GM23338 (cell line): ENCODE results near the gene FCN2. TPM values are rescaled to one million over a fixed set of nuclear protein-coding genes. Genes with fewer than 3 reads are reported as not detected.

Source experiments
- CREB1 ChIP-seq: fragments of 250-450 bp; sonication (Bioruptor Pico); IDR thresholded peaks from 2 replicates; pipeline ENCODE4 v1.5.0; 2020; ENCODE audit warnings: low read depth, mild to moderate bottlenecking, moderate library complexity
- CTCF ChIP-seq, 2 experiments: fragments of 200-600 bp in 1 of 2; sonication (generic) in 1 of 2; conservative IDR thresholded peaks; 2 replicates each; pipeline versions ENCODE4 v1.5.1 to v1.6.1; 2016 to 2017; ENCODE audit warnings: antibody characterized with exemption in 2 of 2, low read depth in 2 of 2, mild to moderate bottlenecking in 2 of 2, moderate library complexity in 1 of 2
- ETS1 ChIP-seq: IDR thresholded peaks from 2 replicates; pipeline ENCODE4 v1.6.1; 2016; ENCODE audit warnings: antibody characterized with exemption
- EZH2 ChIP-seq: fragments of 200-600 bp; sonication (generic); IDR thresholded peaks from one replicate; pipeline ENCODE4 v1.8.0; 2017; ENCODE audit warnings: antibody characterized with exemption, mild to moderate bottlenecking, low read depth; ENCODE audit not compliant: unreplicated experiment
- EZH2phosphoT487 ChIP-seq: fragments of 200-600 bp; sonication (generic); IDR thresholded peaks from one replicate; pipeline ENCODE4 v1.8.1; 2018; ENCODE audit warnings: antibody characterized with exemption; ENCODE audit not compliant: unreplicated experiment
- JUNB ChIP-seq: IDR thresholded peaks from one replicate; pipeline ENCODE4 v1.6.1; 2016; ENCODE audit warnings: antibody characterized with exemption; ENCODE audit not compliant: unreplicated experiment
- NANOG ChIP-seq: IDR thresholded peaks from 2 replicates; pipeline ENCODE4 v1.6.1; 2016; ENCODE audit warnings: antibody characterized with exemption, borderline replicate concordance
- POLR2AphosphoS5 ChIP-seq: IDR thresholded peaks from 2 replicates; pipeline ENCODE4 v1.6.1; 2016; ENCODE audit warnings: antibody characterized with exemption, low read depth
- STAT1 ChIP-seq: IDR thresholded peaks from one replicate; pipeline ENCODE4 v1.6.1; 2016; ENCODE audit warnings: antibody characterized with exemption; ENCODE audit not compliant: unreplicated experiment
- ZNF114 ChIP-seq: fragments of 250-450 bp; sonication (Bioruptor Pico); IDR thresholded peaks from 2 replicates; pipeline ENCODE4 v1.5.0; 2020; ENCODE audit warnings: mild to moderate bottlenecking, moderate library complexity
- ZNF331 ChIP-seq: fragments of 250-450 bp; sonication (Bioruptor Pico); IDR thresholded peaks from 2 replicates; pipeline ENCODE4 v1.5.0; 2020; ENCODE audit warnings: low read depth, mild to moderate bottlenecking, moderate library complexity
- ZNF462 ChIP-seq: fragments of 250-450 bp; sonication (Bioruptor Pico); IDR thresholded peaks from 2 replicates; pipeline ENCODE4 v1.5.0; 2020; ENCODE audit warnings: mild to moderate bottlenecking, moderate library complexity
- polyA plus RNA-seq: library from polyadenylated mRNA; unstranded; fragments of >200 nt; fragmentation: Nextera tagmentation; extraction: Ambion mirVana; gene quantifications from 2 replicates; pipeline ENCODE4 v1.2.1, GENCODE V29; 2016
- total RNA-seq: library from RNA; depleted of rRNA; stranded (reverse); fragments of >200 nt; shearing (Covaris generic); gene quantifications from 2 replicates; pipeline ENCODE4 v1.2.3, GENCODE V29; 2014

FCN2 gene
- total and polyA plus RNA-seq, 2 experiments from 2014 or later = not detected

- TF ChIP-seq ZNF462 (CRISPR knock-in tag) (no peak), EZH2 (no peak), CREB1 (CRISPR knock-in tag) (no peak), EZH2phosphoT487 (no peak), ZNF114 (CRISPR knock-in tag) (no peak), POLR2AphosphoS5 (no peak), CTCF (conservative IDR thresholded peaks at IDR 0.05; ENCODE audit: low read depth in 2 of 2) (no peak), STAT1 (no peak), ZNF331 (no peak), NANOG (no peak), JUNB (no peak), ETS1 (no peak)
Measured at GRCh38 chr9:134869554-134870300, 10.9 kb upstream of the FCN2 start (continued).
